ENCODE measurements around the gene SEMA6C. TPM values are rescaled to one million over a fixed set of nuclear protein-coding genes. Genes with fewer than 3 reads are reported as not detected.
A peak's percentile ranks its signal among the peaks of the same experiment; 100 is the strongest.

SEMA6C gene
- total and polyA plus RNA-seq, 2 of the 8 experiments (the other 6 are each of a cell fraction or from before 2014, with no cell fraction given) = 12.2 to 15.7 TPM

DNA sequence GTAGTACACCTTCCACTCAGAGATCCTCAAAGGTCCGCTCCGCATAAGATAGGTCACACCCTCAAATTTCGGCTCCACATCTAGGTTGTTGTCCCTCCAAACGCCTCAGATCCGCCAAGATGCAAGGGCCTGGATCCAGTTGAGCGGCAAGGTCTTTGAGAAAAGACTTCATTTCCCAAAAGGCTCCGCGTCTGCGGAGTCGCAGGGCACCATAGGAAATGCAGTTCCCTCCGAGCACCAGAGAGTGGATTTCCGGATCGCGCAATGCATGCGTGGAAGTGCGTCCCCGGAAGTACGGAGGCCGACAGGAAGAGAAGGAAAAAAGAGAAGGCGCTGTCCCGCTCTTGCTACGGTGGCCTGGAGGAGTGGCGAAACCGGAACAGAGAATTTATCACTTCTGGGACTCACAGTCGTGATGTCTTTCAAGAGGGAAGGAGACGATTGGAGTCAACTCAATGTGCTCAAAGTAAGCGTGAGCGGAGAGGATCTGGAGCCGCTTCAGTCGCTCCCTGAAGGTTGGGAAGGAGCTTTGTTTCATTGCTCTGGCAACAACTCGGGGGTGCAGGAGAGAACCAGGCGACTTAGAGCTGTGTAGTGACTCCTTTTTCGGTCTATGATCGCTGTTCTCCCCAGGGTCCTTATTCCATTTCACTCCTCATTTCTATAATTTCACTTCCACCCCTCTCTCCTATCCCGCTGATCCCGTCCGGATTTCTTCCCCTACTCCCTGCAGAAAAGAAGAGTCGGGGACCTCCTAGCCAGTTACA lies 19.5 kb upstream of the SEMA6C start, which contains the start of the genes LYSMD1 and SCNM1 (continued):
- peak; percentile 77 for TF ChIP-seq SIRT6 (IDR thresholded peaks at IDR 0.05; ENCODE audit: low read length)
- TF ChIP-seq RBBP5 (IDR thresholded peaks at IDR 0.05; ENCODE audit: borderline replicate concordance, low read depth, low read length) = no peak
- TF ChIP-seq RNF2 (IDR thresholded peaks at IDR 0.05; ENCODE audit: borderline replicate concordance, low read depth, low read length, missing control alignments, poor library complexity, severe bottlenecking) = no peak
- TF ChIP-seq, protein P1, sequence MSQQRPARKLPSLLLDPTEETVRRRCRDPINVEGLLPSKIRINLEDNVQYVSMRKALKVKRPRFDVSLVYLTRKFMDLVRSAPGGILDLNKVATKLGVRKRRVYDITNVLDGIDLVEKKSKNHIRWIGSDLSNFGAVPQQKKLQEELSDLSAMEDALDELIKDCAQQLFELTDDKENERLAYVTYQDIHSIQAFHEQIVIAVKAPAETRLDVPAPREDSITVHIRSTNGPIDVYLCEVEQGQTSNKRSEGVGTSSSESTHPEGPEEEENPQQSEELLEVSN (IDR thresholded peaks at IDR 0.05) = peak; percentile 10; the same call in 1 of the 2 replicates
- no peak for TF ChIP-seq RXRA (IDR thresholded peaks at IDR 0.05; ENCODE audit: insufficient read depth, low read depth, low read length)
- peak in 1 of 2 experiments; percentile 43; a peak in 1 of 3 replicates for TF ChIP-seq POLR2A (IDR thresholded peaks at IDR 0.05; ENCODE audit: control extremely low read depth in 1 of 2, low read depth in 2 of 2, low read length in 2 of 2)
- TF ChIP-seq POU5F1 (IDR thresholded peaks at IDR 0.05; ENCODE audit: low read depth, low read length) = no peak
- no peak for TF ChIP-seq CTBP2 (IDR thresholded peaks at IDR 0.05; ENCODE audit: borderline replicate concordance, insufficient read depth, insufficient read length, low read length)
- TF ChIP-seq NRF1 (IDR thresholded peaks at IDR 0.05; ENCODE audit: low read depth, low read length) = no peak
- TF ChIP-seq CREB1 (IDR thresholded peaks at IDR 0.05) = peak; percentile 79
- peak; percentile 57; the same call in 1 of the 2 replicates for TF ChIP-seq PHF8 (conservative IDR thresholded peaks at IDR 0.05; ENCODE audit: low read depth, low read length)
- peak; percentile 77 for TF ChIP-seq TBP (IDR thresholded peaks at IDR 0.05; ENCODE audit: low read depth, low read length)
- no peak for TF ChIP-seq KDM1A (IDR thresholded peaks at IDR 0.05; ENCODE audit: borderline replicate concordance, low read length)
- peak; percentile 89; the same call in 1 of the 2 replicates for TF ChIP-seq GABPA (IDR thresholded peaks at IDR 0.05; ENCODE audit: borderline replicate concordance, insufficient read depth, low read length)
- no peak for TF ChIP-seq MAFK (IDR thresholded peaks at IDR 0.05; ENCODE audit: low read depth, low read length)
- TF ChIP-seq FOSL1 (IDR thresholded peaks at IDR 0.05; ENCODE audit: insufficient read depth, low read depth, low read length) = no peak
- no peak for TF ChIP-seq BCL11A (IDR thresholded peaks at IDR 0.05; ENCODE audit: low read depth in 2 of 2, low read length in 2 of 2)
- TF ChIP-seq POLR2AphosphoS5 (IDR thresholded peaks at IDR 0.05; ENCODE audit: low read depth, low read length) = no peak; the same call in 1 of the 2 replicates
- TF ChIP-seq SIN3A (conservative IDR thresholded peaks at IDR 0.05 in 1 of 2, IDR thresholded peaks at IDR 0.05 in 1 of 2; ENCODE audit: low read depth in 1 of 2, low read length in 2 of 2) = peak; percentile 93 to 98; a peak in 3 of 4 replicates
- TF ChIP-seq BRCA1 (IDR thresholded peaks at IDR 0.05; ENCODE audit: low read depth, low read length) = no peak
- no peak for TF ChIP-seq CBX8 (IDR thresholded peaks at IDR 0.05; ENCODE audit: borderline replicate concordance, low read depth, low read length)
- peak; percentile 39; the same call in 1 of the 2 replicates for TF ChIP-seq TEAD4 (IDR thresholded peaks at IDR 0.05; ENCODE audit: low read depth, low read length)
